Measurements from ENCODE around the gene RNF112.

DNA sequence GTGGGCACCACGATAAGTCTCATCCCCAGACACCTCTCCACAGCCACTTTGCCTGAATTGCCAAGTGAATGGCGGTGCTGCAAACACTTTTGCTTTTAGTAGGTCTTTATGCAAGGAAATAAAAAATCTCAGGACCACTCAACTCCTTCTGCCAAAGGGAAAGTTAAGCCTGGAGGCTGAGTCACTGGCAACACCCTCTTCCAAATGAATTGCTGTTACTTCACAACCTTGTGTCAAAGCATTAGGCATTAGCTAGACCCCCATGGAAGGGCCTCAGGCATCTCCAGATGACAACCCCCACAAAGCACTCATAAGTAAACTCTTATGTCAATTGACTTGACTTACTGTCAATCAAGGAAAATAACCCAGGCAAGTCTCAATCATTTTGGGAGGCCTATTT is 43.0 kb downstream of the RNF112 start:
- TF ChIP-seq ZNF324 (tag by site-specific recombination; IDR thresholded peaks at IDR 0.05): no peak
- TF ChIP-seq, protein P1, sequence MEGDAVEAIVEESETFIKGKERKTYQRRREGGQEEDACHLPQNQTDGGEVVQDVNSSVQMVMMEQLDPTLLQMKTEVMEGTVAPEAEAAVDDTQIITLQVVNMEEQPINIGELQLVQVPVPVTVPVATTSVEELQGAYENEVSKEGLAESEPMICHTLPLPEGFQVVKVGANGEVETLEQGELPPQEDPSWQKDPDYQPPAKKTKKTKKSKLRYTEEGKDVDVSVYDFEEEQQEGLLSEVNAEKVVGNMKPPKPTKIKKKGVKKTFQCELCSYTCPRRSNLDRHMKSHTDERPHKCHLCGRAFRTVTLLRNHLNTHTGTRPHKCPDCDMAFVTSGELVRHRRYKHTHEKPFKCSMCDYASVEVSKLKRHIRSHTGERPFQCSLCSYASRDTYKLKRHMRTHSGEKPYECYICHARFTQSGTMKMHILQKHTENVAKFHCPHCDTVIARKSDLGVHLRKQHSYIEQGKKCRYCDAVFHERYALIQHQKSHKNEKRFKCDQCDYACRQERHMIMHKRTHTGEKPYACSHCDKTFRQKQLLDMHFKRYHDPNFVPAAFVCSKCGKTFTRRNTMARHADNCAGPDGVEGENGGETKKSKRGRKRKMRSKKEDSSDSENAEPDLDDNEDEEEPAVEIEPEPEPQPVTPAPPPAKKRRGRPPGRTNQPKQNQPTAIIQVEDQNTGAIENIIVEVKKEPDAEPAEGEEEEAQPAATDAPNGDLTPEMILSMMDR (tag by site-specific recombination; IDR thresholded peaks at IDR 0.05): no peak
- no peak for TF ChIP-seq ZNF311 (tag by site-specific recombination; IDR thresholded peaks at IDR 0.05; ENCODE audit: borderline replicate concordance)

Data from HEK293 (cell line).